Measurements from ENCODE around the gene KRTAP29-1.

KRTAP29-1 gene

DNA sequence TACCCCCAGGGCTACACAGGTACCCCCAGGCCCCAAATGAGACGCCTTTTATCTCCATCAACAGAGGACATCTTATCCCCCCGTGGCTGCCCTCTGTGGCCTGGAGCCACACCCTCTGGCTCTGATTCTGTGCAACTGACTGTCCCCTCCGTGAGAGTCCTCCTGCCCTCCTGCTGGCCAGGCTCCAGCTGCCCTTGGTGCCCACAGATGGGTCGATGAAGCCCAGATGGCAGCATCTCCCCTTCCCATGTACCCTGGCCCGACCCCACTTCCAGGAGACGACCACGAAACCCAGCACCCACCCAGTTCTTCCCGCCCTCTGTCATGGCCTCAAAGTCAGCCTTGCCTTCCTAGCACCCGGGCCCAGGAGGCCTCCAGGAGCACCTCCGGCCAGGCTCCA lies 22.5 kb upstream of the KRTAP29-1 start:
- H3K9ac ChIP-seq (ENCODE audit: low read length): no peak overlapping the region
- no peak overlapping the region for H3K4me3 ChIP-seq (ENCODE audit: low read length)
- peaks cover 4% of the 10 kb centered on the region for H3K27me3 ChIP-seq (ENCODE audit: control insufficient read depth, insufficient read depth, low read length)
- no peaks in the 10 kb centered on the region for H3K36me3 ChIP-seq (ENCODE audit: control insufficient read depth, insufficient read depth, low read length)
- H3K4me1 ChIP-seq (ENCODE audit: control insufficient read depth, insufficient read depth, low read length): no peaks in the 10 kb centered on the region
- no peak overlapping the region for H3K27ac ChIP-seq (ENCODE audit: low read depth, low read length)

DNA sequence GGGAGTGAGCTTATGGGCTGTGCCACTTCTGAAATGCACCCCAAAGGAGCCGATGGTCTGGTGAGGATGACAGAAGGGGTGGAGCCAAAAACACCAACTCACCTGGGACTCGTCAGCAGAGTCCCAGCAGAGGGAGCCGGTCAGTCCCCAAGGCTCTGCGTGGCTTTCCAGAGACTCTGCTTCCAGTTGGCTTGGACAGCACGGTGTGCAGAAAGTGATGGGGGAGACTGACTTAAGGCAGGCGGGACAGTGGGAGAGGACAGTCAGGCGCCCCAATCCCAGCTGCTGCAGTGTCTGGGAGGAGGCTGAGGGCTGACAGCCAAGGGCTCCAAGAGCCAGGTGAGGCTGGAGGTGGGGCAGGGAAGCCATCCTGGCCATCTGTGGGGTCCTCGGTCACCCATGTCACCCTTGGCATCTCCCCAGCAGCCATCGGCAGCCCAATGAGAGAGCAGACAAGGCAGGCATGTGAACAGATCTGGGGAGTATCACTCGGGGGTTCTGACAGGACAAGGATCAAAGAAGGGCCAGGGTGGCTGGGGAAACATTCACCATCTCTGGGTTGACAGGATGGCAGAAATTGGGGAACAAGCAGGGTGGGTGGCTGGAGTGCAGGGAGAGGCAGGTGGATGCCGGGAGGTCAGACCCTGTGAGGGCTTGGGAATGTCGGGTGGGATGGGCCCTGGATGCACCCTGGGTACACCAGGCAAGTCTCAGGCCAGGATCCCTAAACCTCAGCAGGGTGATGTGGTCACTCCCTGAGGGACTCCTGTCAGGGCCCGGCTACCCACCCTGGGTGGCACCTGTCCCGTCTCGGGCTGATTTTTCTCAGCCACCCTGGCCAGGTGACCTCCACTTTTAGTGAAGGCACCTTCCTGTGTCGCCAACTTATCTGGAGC lies 21.8 kb upstream of the KRTAP29-1 start:
- Histone ChIP-seq H3K36me3 (ENCODE audit: control insufficient read depth, insufficient read depth, low read length) (no peaks in the 10 kb centered on the region), H3K27me3 (ENCODE audit: control insufficient read depth, insufficient read depth, low read length) (peaks cover 4% of the 10 kb centered on the region), H3K27ac (ENCODE audit: low read depth, low read length) (no peak overlapping the region), H3K4me3 (ENCODE audit: low read length) (no peak overlapping the region), H3K9ac (ENCODE audit: low read length) (no peak overlapping the region), H3K4me1 (ENCODE audit: control insufficient read depth, insufficient read depth, low read length) (no peaks in the 10 kb centered on the region)

DNA sequence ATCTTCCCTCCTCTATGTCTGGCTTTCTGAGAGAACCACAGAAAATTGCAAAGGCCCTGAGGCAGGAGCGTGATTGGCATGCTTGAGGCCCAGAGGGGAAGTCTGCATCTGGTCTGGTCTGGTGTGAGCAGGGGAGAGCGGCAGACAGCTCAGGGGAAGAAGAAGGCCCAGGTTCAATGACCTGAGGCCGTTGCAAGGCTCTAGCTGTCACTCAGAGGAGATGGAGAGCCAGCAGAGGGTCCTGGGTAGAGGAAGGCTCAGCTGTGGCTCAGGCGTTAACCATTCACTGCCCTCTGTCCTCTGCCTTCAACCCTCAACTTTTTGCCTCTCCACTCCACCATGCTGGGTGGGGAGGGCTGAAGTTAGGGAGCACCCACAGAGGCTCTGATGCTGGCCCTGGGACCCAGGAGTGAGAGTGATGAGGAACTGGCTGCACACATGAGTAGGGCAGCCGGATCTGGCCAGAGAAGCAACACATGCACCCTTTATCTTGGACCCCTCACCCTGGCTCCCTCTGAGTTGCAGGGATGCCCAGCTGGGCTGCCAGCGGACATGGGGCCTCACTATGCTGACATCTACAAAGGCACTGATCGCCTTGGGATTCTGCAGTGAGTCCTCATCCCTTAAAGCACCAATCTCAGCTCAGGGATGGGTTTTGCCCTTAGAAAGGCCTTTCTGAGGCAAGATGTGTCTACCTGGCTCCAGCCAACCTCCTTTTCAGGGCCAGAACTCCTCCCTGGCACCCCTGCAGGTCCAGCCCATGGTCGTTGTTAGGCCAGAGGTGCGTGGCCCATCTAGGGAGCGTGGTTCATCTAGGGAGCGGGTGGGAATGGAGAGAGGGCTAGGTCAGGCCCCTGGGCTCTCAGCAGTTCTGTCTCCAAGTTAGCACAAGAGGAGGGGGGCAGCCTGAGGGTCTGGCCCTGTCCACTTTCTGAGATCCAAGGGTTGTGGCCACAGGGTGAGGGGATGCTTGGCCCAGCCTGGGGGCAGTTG lies 20.5 kb upstream of the KRTAP29-1 start:
- Histone ChIP-seq H3K36me3 (ENCODE audit: control insufficient read depth, insufficient read depth, low read length) (no peaks in the 10 kb centered on the region), H3K27ac (ENCODE audit: low read depth, low read length) (no peak overlapping the region), H3K9ac (ENCODE audit: low read length) (no peak overlapping the region), H3K4me3 (ENCODE audit: low read length) (no peak overlapping the region), H3K27me3 (ENCODE audit: control insufficient read depth, insufficient read depth, low read length) (no peaks in the 10 kb centered on the region), H3K4me1 (ENCODE audit: control insufficient read depth, insufficient read depth, low read length) (no peaks in the 10 kb centered on the region)

DNA sequence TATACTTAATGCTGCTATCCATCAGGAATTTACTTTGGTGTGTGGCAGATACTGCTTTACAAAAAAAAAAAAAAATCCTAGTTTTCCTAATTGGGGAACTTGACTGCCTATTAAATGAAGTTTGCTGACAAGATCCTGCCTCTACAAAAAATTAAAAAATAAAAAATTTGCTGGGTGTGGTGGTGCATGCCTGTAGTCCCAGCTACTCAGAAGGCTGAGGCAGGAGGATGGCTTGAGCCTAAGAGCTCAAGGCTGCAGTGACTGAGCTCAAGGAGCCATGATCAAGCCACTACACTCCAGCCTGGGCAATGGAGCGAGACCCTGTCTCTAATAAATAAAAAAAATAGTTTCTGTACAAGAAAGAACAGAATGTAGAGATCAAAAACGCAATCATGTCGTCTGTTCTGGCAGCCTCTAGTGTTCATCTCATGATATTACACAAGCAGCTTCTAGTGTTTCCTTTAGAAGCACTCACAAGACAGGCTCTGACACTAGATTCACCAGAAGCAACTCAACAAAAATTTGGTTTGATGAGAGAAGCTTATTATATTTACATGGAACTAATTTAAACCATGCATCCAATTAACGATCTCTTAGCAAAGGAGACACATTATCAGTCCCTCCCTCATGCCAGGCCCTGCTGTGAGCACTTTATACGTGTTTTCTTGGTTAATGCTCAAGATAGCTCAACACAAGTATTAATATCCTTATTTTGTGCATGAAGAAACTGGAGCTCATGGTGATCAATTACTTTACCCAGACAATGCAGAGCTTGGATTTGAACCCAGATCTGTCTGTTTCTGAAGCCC lies 19.6 kb upstream of the KRTAP29-1 start:
- Histone ChIP-seq H3K4me3 (ENCODE audit: low read length) (no peak overlapping the region), H3K27me3 (ENCODE audit: control insufficient read depth, insufficient read depth, low read length) (no peaks in the 10 kb centered on the region), H3K4me1 (ENCODE audit: control insufficient read depth, insufficient read depth, low read length) (no peaks in the 10 kb centered on the region), H3K36me3 (ENCODE audit: control insufficient read depth, insufficient read depth, low read length) (no peaks in the 10 kb centered on the region), H3K27ac (ENCODE audit: low read depth, low read length) (no peak overlapping the region), H3K9ac (ENCODE audit: low read length) (no peak overlapping the region)

DNA sequence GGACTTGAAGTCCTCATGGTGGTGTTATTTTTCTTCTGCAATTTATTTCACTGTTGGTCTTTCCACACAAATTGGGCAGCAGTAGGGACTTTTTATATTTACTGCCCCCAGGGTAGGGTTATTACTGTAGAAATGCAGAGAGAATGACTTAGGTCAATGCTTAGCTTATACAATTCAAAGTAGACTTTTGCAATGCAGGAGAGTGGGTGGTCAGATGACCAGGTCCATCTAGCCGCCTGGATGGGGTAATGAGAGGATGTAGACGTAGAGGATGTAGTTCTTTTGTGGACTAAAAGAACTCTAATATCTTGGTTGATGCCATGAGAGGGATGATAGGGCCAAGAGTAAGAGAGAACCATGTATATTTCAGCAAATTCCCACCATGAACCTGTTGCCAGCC lies 15.6 kb upstream of the KRTAP29-1 start:
- no peak overlapping the region for H3K27ac ChIP-seq (ENCODE audit: low read depth, low read length)
- no peaks in the 10 kb centered on the region for H3K4me1 ChIP-seq (ENCODE audit: control insufficient read depth, insufficient read depth, low read length)
- no peak overlapping the region for H3K9ac ChIP-seq (ENCODE audit: low read length)
- no peak overlapping the region for H3K4me3 ChIP-seq (ENCODE audit: low read length)
- H3K27me3 ChIP-seq (ENCODE audit: control insufficient read depth, insufficient read depth, low read length): no peaks in the 10 kb centered on the region
- no peaks in the 10 kb centered on the region for H3K36me3 ChIP-seq (ENCODE audit: control insufficient read depth, insufficient read depth, low read length)

DNA sequence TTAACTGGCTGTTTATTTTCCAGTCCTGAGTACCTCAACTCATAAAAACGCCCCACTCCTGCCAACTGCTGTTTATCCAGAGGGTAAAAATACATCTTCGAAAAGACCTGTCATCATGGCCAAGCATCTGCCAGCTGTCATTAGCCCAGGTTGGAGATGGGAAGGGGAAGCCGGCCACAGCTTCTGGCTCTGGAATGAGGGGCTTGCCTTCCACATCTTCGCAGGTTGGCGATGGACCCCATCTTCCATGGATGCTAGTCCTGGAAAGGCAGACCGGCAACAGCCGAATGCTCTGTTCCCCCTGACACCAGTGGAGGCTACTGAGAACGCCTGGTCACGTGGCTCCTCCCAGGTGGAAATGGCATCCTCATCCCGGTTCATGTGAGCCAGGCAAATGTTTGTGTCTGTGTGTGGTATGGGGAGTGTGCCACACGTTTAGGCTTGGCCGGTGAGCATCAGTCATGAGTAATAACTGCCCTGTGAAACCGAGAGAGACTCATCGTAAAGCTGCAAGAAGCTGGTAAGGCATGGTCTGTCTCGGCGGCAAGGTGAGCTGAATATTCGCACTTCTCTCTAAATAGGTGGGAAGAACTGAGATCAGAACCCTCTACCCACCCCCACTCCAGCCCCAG lies 13.3 kb upstream of the KRTAP29-1 start:
- no peaks in the 10 kb centered on the region for H3K27me3 ChIP-seq (ENCODE audit: control insufficient read depth, insufficient read depth, low read length)

DNA sequence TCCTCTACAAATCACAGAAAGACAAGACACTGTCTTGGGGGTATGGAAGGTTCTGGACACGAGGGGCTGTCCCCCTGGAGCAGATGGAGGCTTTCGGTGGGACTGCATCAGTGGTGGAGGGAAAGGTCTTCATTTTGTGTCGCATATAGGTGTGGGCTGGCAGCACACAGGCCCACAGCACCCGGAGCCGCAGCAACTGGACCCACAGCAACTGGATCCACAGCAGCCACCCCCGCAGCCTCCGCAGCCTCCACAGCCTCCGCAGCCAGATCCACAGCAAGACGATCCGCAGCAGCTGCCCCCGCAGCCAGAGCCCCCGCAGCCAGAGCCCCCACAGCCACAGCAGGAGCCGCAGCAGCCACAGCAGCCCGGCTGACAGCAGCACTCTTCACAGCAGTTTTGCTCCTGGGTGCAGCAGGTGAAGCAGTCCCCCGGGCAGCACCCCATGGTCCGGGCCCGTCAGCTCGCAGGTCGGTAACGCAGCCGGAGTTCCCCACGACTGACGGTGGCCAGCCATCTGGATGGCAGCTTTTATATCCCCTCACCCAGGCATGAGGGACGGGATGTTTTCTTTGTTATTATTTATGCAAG lies 12.6 kb upstream of the KRTAP29-1 start, which contains the start of gene KRTAP17-1:
Gene KRTAP17-1 (minus strand): TSS at position 507 of the 591 bp plus-strand sequence. CDS start 60 bp downstream, at position 447.
- no peak within 1 kb of the TSS for H3K27ac ChIP-seq (ENCODE audit: low read depth, low read length)
- H3K9ac ChIP-seq (ENCODE audit: low read length): no peak within 1 kb of the TSS
- H3K36me3 ChIP-seq (ENCODE audit: control insufficient read depth, insufficient read depth, low read length): no peaks in the 10 kb centered on the region
- H3K4me3 ChIP-seq (ENCODE audit: low read length): no peak within 1 kb of the TSS
- no peaks in the 10 kb centered on the region for H3K4me1 ChIP-seq (ENCODE audit: control insufficient read depth, insufficient read depth, low read length)
- H3K27me3 ChIP-seq (ENCODE audit: control insufficient read depth, insufficient read depth, low read length): no peaks in the 10 kb centered on the region

More for the DNA sequence above, 13.3 kb upstream of the KRTAP29-1 start:
- no peaks in the 10 kb centered on the region for H3K36me3 ChIP-seq (ENCODE audit: control insufficient read depth, insufficient read depth, low read length)
- no peak overlapping the region for H3K27ac ChIP-seq (ENCODE audit: low read depth, low read length)
- H3K4me1 ChIP-seq (ENCODE audit: control insufficient read depth, insufficient read depth, low read length): no peaks in the 10 kb centered on the region
- no peak overlapping the region for H3K9ac ChIP-seq (ENCODE audit: low read length)
- no peak overlapping the region for H3K4me3 ChIP-seq (ENCODE audit: low read length)

DNA sequence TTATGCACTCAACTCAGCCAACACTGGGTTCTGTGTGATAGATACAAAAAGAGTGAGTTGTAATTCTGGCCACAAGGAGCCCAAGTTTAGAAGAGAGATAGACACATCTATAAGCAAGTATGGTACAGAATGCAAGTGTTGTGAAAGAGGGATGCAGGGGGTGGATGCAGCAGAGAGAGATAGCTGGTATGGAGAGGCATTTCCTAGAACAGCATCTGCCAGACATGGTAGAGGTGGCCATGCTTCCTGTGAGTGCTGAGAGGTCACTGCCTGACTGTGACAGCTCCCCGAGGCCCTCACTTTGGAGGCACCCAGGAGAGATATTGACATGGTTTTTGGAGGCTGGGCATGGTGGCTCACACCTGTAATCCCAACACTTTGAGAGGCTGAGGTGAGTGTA lies 8.5 kb upstream of the KRTAP29-1 start:
- no peaks in the 10 kb centered on the region for H3K27me3 ChIP-seq (ENCODE audit: control insufficient read depth, insufficient read depth, low read length)
- H3K9ac ChIP-seq (ENCODE audit: low read length): no peak overlapping the region
- H3K4me3 ChIP-seq (ENCODE audit: low read length): no peak overlapping the region
- H3K4me1 ChIP-seq (ENCODE audit: control insufficient read depth, insufficient read depth, low read length): no peaks in the 10 kb centered on the region
- H3K36me3 ChIP-seq (ENCODE audit: control insufficient read depth, insufficient read depth, low read length): no peaks in the 10 kb centered on the region
- H3K27ac ChIP-seq (ENCODE audit: low read depth, low read length): no peak overlapping the region

DNA sequence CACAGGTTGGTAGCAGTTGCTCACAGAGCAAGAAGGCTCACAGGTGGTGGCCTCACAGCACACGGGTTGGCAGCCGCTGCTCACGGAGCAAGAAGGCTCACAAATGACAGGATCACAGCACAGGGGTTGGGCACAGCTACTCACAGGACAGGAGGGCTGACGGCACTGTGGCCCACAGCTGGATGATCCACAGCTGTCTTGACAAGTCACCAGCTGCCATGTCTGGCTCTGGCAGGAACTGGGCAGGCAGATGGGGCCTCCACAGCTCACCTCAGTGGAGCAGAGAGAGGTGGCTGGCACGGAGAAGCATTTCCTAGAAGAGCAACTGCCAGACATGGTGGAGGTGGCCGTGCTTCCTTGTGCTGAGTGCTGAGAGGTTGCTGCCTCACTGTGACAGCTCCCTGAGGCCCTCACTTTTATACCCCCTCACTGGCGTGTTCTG lies 6.3 kb upstream of the KRTAP29-1 start, which contains the start of gene KRTAP16-1:
Gene KRTAP16-1 (minus strand): TSS at position 392 of the 442 bp plus-strand sequence. CDS start 56 bp downstream, at position 336.
- H3K27me3 ChIP-seq (ENCODE audit: control insufficient read depth, insufficient read depth, low read length): no peaks in the 10 kb centered on the region
- no peaks in the 10 kb centered on the region for H3K4me1 ChIP-seq (ENCODE audit: control insufficient read depth, insufficient read depth, low read length)
- H3K36me3 ChIP-seq (ENCODE audit: control insufficient read depth, insufficient read depth, low read length): no peaks in the 10 kb centered on the region
- no peak within 1 kb of the TSS for H3K9ac ChIP-seq (ENCODE audit: low read length)
- H3K4me3 ChIP-seq (ENCODE audit: low read length): no peak within 1 kb of the TSS
- no peak within 1 kb of the TSS for H3K27ac ChIP-seq (ENCODE audit: low read depth, low read length)

DNA sequence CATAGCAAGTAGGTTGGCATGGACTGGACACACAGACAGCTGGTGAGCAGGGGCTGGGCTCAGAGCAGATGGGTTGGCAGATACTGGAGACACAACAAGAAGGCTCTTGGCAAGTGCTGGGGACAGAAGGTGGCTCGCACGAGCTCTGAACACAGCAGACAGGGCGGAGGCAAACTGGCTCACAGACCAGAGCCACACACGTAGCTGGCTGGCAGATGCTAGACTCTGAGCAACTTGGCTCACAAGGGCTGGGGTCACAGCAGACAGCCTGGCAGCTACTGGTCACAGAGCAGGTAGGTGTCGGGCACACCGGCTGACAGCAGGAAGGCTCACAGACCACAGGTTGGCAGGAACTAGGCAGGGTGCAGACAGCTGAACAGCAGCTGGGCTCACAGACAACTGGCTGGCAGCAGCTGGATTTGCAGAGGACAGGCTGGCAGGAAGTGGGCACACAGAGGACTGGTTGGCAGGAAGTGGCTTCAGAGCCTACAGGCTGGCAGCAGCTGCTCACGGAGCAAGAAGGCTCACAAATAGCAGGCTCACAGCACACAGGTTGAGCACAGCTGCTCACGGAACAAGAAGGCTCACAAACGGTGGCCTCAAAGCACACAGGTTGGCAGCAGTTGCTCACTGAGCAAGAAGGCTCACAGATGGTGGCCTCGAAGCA lies 5.7 kb upstream of the KRTAP29-1 start:
- no peaks in the 10 kb centered on the region for H3K4me1 ChIP-seq (ENCODE audit: control insufficient read depth, insufficient read depth, low read length)
- no peak overlapping the region for H3K9ac ChIP-seq (ENCODE audit: low read length)
- no peak overlapping the region for H3K4me3 ChIP-seq (ENCODE audit: low read length)
- H3K36me3 ChIP-seq (ENCODE audit: control insufficient read depth, insufficient read depth, low read length): no peaks in the 10 kb centered on the region
- no peaks in the 10 kb centered on the region for H3K27me3 ChIP-seq (ENCODE audit: control insufficient read depth, insufficient read depth, low read length)
- H3K27ac ChIP-seq (ENCODE audit: low read depth, low read length): no peak overlapping the region

DNA sequence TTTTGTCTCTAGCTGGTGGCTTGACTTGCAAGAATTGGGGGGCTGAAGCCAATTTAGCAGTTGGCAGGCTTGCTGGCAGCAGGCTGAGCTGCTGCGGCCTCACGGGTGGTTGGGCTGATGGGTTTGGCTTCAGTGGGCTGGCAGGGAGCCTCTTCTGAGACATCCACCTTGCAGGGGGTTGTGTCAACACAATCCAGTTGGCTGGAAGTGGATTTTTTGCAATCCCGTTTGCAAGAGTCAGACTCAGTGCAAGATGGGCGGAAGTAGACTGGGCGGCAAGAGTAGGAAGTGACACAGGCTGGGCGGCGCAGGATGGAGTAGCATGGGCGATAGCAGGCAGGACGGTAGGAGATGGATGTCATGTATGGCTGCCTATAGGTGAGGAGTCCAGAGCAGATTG lies 5.0 kb upstream of the KRTAP29-1 start:
- Histone ChIP-seq H3K9ac (ENCODE audit: low read length) (no peak overlapping the region), H3K27me3 (ENCODE audit: control insufficient read depth, insufficient read depth, low read length) (no peaks in the 10 kb centered on the region), H3K4me3 (ENCODE audit: low read length) (no peak overlapping the region), H3K4me1 (ENCODE audit: control insufficient read depth, insufficient read depth, low read length) (no peaks in the 10 kb centered on the region), H3K36me3 (ENCODE audit: control insufficient read depth, insufficient read depth, low read length) (no peaks in the 10 kb centered on the region), H3K27ac (ENCODE audit: low read depth, low read length) (no peak overlapping the region)

Measured in rectal smooth muscle tissue (tissue), 1 donor.